DMS 273 (cell line): ENCODE data around the gene RASA3.

Experiments
- DNase-seq: peaks from one replicate; lab custom pipeline; 2025; ENCODE audit not compliant: unreplicated experiment; lab: John Stamatoyannopoulos, UW

Gene RASA3

DNA sequence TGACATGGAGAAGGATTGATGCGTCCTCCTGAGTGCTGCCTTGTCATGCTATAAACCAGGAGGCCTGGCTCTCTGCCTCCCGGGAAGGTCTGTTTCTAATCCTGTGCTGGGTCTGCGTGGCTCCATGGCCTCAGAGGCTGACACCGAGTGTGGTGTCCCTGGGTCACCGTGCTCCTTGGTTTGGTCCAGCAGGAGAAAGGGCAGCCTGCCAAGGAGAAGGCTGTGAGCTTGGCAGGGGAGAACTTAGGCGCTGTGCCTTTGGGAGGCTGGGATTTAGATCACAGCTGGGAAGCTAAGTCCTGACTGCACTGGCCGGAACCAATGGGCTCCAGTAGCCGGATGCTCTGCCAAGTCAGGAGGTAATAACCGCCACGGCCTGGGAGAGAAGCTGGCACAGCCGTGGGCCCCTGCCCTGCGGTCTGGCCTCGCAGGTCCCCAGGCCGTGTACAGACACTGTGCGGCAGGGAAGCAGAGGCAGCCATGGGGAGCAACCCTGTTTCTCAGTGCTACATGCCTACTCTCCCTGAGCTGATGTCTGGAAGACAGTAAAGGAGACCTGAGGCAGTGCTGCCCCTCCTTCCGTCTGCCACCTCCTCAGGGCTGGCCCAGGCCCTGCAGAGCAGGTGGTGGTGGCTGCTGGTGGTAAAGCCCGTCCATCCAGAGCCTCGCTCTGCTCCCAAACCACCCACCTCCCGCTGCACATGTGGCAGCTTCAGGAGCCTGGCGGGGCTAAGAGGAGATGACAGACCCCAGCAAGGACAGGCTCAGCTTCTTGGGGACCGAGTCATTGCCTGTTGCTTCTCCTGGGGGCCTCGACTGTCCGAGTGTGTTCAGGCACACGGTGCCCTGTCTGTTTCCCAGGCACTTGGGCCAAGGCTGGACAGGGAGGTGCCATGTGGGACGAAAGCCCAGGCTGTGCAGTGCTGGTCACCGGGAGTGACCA is 203.5 kb downstream of the RASA3 start:
- peak; percentile 20 for DNase-seq
